HepG2 (cell line): Measurements from ENCODE around the gene GPC3.

Experiments used
- CHD2 ChIP-seq: IDR thresholded peaks from 2 replicates; pipeline ENCODE4 v1.6.1; 2011; ENCODE audit warnings: low read depth, low read length, improper control_type of control experiment
- FOXJ3 ChIP-seq: sonication (generic); formaldehyde crosslinking; IDR thresholded peaks from 2 replicates; pipeline ENCODE4 v1.4.0; 2020; ENCODE audit warnings: missing genetic modification reagents, mild to moderate bottlenecking, borderline replicate concordance
- POLR2A ChIP-seq, 2 experiments: IDR thresholded peaks; 2 replicates each; pipeline ENCODE4 v1.6.1; 2011; ENCODE audit warnings: low read depth in 2 of 2, low read length in 2 of 2, mild to moderate bottlenecking in 1 of 2, moderate library complexity in 1 of 2; ENCODE audit not compliant: insufficient read depth in 1 of 2
- ZBTB4 ChIP-seq: sonication (generic); formaldehyde crosslinking; IDR thresholded peaks from 2 replicates; pipeline ENCODE4 v1.4.0; 2020; ENCODE audit warnings: missing genetic modification reagents, mild to moderate bottlenecking, borderline replicate concordance
- ZNF124 ChIP-seq: sonication (generic); formaldehyde crosslinking; IDR thresholded peaks from 2 replicates; pipeline ENCODE4 v1.4.0; 2020; ENCODE audit warnings: missing genetic modification reagents

- TF ChIP-seq CHD2: no peak
- no peak for TF ChIP-seq ZBTB4 (CRISPR knock-in tag)
- peak in 1 of 2 experiments; percentile 23; a peak in 1 of 4 replicates for TF ChIP-seq POLR2A (IDR thresholded peaks at IDR 0.05; ENCODE audit: insufficient read depth in 1 of 2, low read depth in 2 of 2, low read length in 2 of 2)
- no peak for TF ChIP-seq ZNF124 (CRISPR knock-in tag)
- no peak for TF ChIP-seq FOXJ3 (CRISPR knock-in tag)
These were observed 377.0 kb downstream of the GPC3 start for GRCh38 chrX:133608406-133608805.
